H1 (cell line): Measurements from ENCODE around the gene POLE. TPM values are rescaled to one million over a fixed set of nuclear protein-coding genes. Genes with fewer than 3 reads are reported as not detected.

Experiments used
- CHD7 ChIP-seq: fragments of 300-600 bp; sonication (generic); IDR thresholded peaks from 2 replicates; pipeline ENCODE4 v1.7.1; 2012; ENCODE audit warnings: low read length, moderate library complexity, mild to moderate bottlenecking, inconsistent platforms; ENCODE audit not compliant: insufficient replicate concordance
- polyA plus RNA-seq, 7 experiments: library from polyadenylated mRNA; depleted of rRNA in 3 of 7; stranded (reverse) in 5 of 7; unstranded in 2 of 7; fragments of >200 nt in 5 of 7; fragments of 200-250 nt in 2 of 7; gene quantifications; 1 replicate in 5 of 7; 2 replicates in 1 of 7; 4 replicates in 1 of 7; pipeline versions ENCODE4 v1.2.1 to v1.2.3, GENCODE V29; 2011 to 2013; ENCODE audit warnings: missing spikeins in 2 of 7, mixed read lengths in 2 of 7
- total RNA-seq: library from RNA; stranded (reverse); fragmentation: NEBNext Ultra II Directional; extraction: Animal tissue kit (Norgen Biotek cat#: 25700); gene quantifications from 2 replicates; pipeline ENCODE4 v1.2.1, GENCODE V29; 2021
- TF ChIP-seq, protein P1 (sequence below): IDR thresholded peaks from 2 replicates; pipeline ENCODE4 v1.6.1; 2011; ENCODE audit warnings: low read length, improper control_type of control experiment

POLE gene
- total and polyA plus RNA-seq, 2 of the 8 experiments (the other 6 are each of a cell fraction or from before 2014, with no cell fraction given), result 59.7 to 115 TPM

DNA sequence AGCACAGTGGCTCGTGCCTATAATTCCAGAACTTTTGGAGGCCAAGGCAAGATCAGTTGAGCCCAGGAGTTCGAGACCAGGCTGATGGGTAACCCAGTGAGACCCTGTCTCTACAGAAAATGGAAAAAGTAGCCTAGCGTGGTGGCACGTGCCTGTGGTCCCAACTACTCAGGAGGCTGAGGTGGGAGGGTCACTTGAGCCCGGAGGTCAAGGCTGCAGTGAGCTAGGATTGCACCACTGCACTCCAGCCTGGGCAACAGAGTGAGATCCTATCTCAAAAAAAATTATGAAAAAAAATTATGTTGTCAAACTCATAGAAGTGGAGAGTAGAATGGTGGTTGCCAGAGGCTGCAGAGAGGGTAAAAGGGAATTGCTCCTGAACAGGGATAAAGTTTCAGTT, 73.1 kb downstream of the POLE start (continued):
- no peak for TF ChIP-seq CHD7
- TF ChIP-seq, protein P1, sequence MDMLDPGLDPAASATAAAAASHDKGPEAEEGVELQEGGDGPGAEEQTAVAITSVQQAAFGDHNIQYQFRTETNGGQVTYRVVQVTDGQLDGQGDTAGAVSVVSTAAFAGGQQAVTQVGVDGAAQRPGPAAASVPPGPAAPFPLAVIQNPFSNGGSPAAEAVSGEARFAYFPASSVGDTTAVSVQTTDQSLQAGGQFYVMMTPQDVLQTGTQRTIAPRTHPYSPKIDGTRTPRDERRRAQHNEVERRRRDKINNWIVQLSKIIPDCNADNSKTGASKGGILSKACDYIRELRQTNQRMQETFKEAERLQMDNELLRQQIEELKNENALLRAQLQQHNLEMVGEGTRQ, result no peak
